ENCODE data around the gene SOX13.

DNA sequence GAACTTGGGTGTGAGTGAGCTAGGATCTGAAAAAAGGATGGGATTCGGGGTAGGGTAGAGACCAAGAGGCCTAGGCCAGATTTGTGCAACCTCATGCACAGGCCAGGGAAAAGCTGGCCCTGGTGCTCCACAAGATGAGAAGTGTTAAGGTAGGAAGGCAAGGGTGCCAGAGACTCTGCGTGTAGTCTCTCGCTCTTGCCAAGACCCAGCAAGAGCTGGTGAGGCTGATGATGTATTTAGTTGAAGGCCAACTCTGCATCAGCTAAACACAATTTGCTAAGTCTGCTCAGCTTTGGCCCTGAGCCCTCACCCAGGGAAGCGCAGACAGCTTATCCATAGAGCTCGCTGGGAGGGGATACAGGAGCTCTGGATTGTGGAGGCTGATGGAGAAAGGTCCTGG, 26.6 kb upstream of the SOX13 start:
- TF ChIP-seq, protein P1, sequence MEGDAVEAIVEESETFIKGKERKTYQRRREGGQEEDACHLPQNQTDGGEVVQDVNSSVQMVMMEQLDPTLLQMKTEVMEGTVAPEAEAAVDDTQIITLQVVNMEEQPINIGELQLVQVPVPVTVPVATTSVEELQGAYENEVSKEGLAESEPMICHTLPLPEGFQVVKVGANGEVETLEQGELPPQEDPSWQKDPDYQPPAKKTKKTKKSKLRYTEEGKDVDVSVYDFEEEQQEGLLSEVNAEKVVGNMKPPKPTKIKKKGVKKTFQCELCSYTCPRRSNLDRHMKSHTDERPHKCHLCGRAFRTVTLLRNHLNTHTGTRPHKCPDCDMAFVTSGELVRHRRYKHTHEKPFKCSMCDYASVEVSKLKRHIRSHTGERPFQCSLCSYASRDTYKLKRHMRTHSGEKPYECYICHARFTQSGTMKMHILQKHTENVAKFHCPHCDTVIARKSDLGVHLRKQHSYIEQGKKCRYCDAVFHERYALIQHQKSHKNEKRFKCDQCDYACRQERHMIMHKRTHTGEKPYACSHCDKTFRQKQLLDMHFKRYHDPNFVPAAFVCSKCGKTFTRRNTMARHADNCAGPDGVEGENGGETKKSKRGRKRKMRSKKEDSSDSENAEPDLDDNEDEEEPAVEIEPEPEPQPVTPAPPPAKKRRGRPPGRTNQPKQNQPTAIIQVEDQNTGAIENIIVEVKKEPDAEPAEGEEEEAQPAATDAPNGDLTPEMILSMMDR (IDR thresholded peaks at IDR 0.05), result no peak
- no peak for TF ChIP-seq POLR2A (IDR thresholded peaks at IDR 0.05)

Measured in vagina (tissue), 2 donors.